ENCODE data around the gene FAM184B.
A peak's percentile ranks its signal among the peaks of the same experiment; 100 is the strongest.
"Not testable (repeated sequence)": the region's sequence is repeated elsewhere in the genome, so short reads cannot be mapped to it uniquely, and the experiment has no call there.

The FAM184B gene

GRCh38 chr4:17699380-17699779, 82.0 kb downstream of the FAM184B start:
- Mint-ChIP-seq H3K36me3 (peaks cover 3% of the 10 kb centered on the region), H3K27ac (no peak overlapping the region), H3K9me3 (peaks cover 9% of the 10 kb centered on the region), H3K27me3 (peaks cover 9% of the 10 kb centered on the region), H3K4me1 (no peaks in the 10 kb centered on the region), H3K4me3 (no peak overlapping the region)
- DNase-seq (ENCODE audit: low spot score in 2 of 2) (no peak), ATAC-seq (ENCODE audit: low read depth) (no peak)

- no peak overlapping the region for H3K27ac Mint-ChIP-seq
- peaks cover 3% of the 10 kb centered on the region for H3K36me3 Mint-ChIP-seq
- H3K4me3 Mint-ChIP-seq, result no peak overlapping the region
- no peak for ATAC-seq (ENCODE audit: low read depth)
- peaks cover 12% of the 10 kb centered on the region for H3K27me3 Mint-ChIP-seq
- H3K4me1 Mint-ChIP-seq, result no peaks in the 10 kb centered on the region
- peaks cover 9% of the 10 kb centered on the region for H3K9me3 Mint-ChIP-seq
- DNase-seq (ENCODE audit: low spot score in 2 of 2), result no peak
These were observed 83.3 kb downstream of the FAM184B start for GRCh38 chr4:17698116-17698515.

- peaks cover 9% of the 10 kb centered on the region for H3K9me3 Mint-ChIP-seq
- peaks cover 3% of the 10 kb centered on the region for H3K36me3 Mint-ChIP-seq
- H3K4me1 Mint-ChIP-seq, result no peaks in the 10 kb centered on the region
- peaks cover 14% of the 10 kb centered on the region for H3K27me3 Mint-ChIP-seq
- no peak overlapping the region for H3K27ac Mint-ChIP-seq
- no peak overlapping the region for H3K4me3 Mint-ChIP-seq
- ATAC-seq (ENCODE audit: low read depth), result no peak
- no peak for DNase-seq (ENCODE audit: low spot score in 2 of 2)
These were observed 86.1 kb downstream of the FAM184B start for GRCh38 chr4:17695341-17695740.

GRCh38 chr4:17694552-17694951, 86.9 kb downstream of the FAM184B start:
- DNase-seq (ENCODE audit: low spot score in 2 of 2), result no peak
- no peak for ATAC-seq (ENCODE audit: low read depth)
- Mint-ChIP-seq H3K36me3 (peaks cover 3% of the 10 kb centered on the region), H3K4me3 (no peak overlapping the region), H3K27ac (no peak overlapping the region), H3K9me3 (peaks cover 8% of the 10 kb centered on the region), H3K4me1 (no peaks in the 10 kb centered on the region), H3K27me3 (peaks cover 16% of the 10 kb centered on the region)

GRCh38 chr4:17690898-17691297, 90.5 kb downstream of the FAM184B start:
- no peak for DNase-seq (ENCODE audit: low spot score in 2 of 2)
- H3K27ac Mint-ChIP-seq, result no peak overlapping the region
- no peaks in the 10 kb centered on the region for H3K4me1 Mint-ChIP-seq
- ATAC-seq (ENCODE audit: low read depth), result no peak
- H3K36me3 Mint-ChIP-seq, result no peaks in the 10 kb centered on the region
- H3K9me3 Mint-ChIP-seq, result no peaks in the 10 kb centered on the region
- no peak overlapping the region for H3K4me3 Mint-ChIP-seq
- H3K27me3 Mint-ChIP-seq, result peaks cover 17% of the 10 kb centered on the region

DNA sequence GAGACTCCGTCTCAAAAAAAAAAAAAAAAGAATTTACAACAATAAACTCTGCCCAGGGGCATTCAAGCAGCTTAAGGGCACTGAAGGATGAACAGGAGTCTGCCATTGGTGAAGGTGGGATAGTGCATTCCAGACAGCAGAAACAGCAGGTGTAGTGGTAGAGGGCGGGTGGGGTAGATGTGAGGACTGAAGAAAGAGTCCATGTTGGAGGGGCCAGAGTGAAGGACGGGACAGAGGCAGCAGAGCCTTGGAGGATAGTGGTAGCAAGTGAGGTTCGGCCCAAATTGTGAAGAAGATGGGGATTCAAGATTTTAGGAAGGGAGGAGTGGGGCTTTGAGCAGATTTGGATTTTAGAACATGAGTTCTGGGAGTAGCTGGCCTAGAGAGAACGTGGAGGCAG, 91.3 kb downstream of the FAM184B start:
- H3K9me3 Mint-ChIP-seq, result no peaks in the 10 kb centered on the region
- no peak for ATAC-seq (ENCODE audit: low read depth)
- H3K27me3 Mint-ChIP-seq, result peaks cover 13% of the 10 kb centered on the region
- no peak overlapping the region for H3K4me3 Mint-ChIP-seq
- DNase-seq (ENCODE audit: low spot score in 2 of 2), result no peak
- H3K27ac Mint-ChIP-seq, result no peak overlapping the region
- H3K36me3 Mint-ChIP-seq, result no peaks in the 10 kb centered on the region
- H3K4me1 Mint-ChIP-seq, result no peaks in the 10 kb centered on the region

GRCh38 chr4:17688011-17688441, 93.4 kb downstream of the FAM184B start:
- Mint-ChIP-seq H3K4me3 (no peak overlapping the region), H3K9me3 (no peaks in the 10 kb centered on the region), H3K27ac (no peak overlapping the region), H3K27me3 (peaks cover 11% of the 10 kb centered on the region), H3K4me1 (no peaks in the 10 kb centered on the region), H3K36me3 (no peaks in the 10 kb centered on the region)
- ATAC-seq (ENCODE audit: low read depth) (no peak), DNase-seq (ENCODE audit: low spot score in 2 of 2) (no peak)

GRCh38 chr4:17687237-17687857, 94.1 kb downstream of the FAM184B start:
- DNase-seq (ENCODE audit: low spot score in 2 of 2) (no peak), ATAC-seq (ENCODE audit: low read depth) (no peak)
- no peak overlapping the region for H3K4me3 Mint-ChIP-seq
- H3K36me3 Mint-ChIP-seq, result no peaks in the 10 kb centered on the region
- no peaks in the 10 kb centered on the region for H3K9me3 Mint-ChIP-seq
- H3K4me1 Mint-ChIP-seq, result no peaks in the 10 kb centered on the region
- H3K27ac Mint-ChIP-seq, result no peak overlapping the region
- H3K27me3 Mint-ChIP-seq, result peaks cover 11% of the 10 kb centered on the region

DNA sequence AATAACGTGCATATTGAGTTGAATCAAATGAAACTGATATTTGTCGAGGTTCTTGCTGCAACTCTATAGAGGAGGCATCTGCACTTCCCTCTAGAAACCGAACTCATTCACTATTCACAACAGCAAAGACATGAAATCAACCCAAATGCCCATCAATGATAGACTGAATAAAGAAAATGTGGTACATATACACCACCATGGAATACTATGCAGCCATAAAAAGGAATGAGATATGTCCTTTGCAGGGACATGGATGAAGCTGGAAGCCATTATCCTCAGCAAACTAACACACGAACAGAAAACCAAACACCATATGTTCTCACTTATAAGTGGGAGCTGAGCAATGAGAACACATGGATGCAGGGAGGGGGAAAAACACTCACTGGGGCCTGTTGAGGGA, 96.8 kb downstream of the FAM184B start:
- not testable (repeated sequence) for H3K27me3 Mint-ChIP-seq; ATAC-seq (ENCODE audit: low read depth); H3K36me3 Mint-ChIP-seq; DNase-seq (ENCODE audit: low spot score in 2 of 2); H3K27ac Mint-ChIP-seq; H3K4me3 Mint-ChIP-seq; H3K4me1 Mint-ChIP-seq; H3K9me3 Mint-ChIP-seq

GRCh38 chr4:17682222-17682566, 99.2 kb downstream of the FAM184B start:
- Mint-ChIP-seq H3K27me3 (peaks cover 4% of the 10 kb centered on the region), H3K9me3 (no peaks in the 10 kb centered on the region), H3K27ac (no peak overlapping the region), H3K4me3 (no peak overlapping the region), H3K36me3 (no peaks in the 10 kb centered on the region), H3K4me1 (no peaks in the 10 kb centered on the region)
- ATAC-seq (ENCODE audit: low read depth) (no peak), DNase-seq (ENCODE audit: low spot score in 2 of 2) (no peak)

DNA sequence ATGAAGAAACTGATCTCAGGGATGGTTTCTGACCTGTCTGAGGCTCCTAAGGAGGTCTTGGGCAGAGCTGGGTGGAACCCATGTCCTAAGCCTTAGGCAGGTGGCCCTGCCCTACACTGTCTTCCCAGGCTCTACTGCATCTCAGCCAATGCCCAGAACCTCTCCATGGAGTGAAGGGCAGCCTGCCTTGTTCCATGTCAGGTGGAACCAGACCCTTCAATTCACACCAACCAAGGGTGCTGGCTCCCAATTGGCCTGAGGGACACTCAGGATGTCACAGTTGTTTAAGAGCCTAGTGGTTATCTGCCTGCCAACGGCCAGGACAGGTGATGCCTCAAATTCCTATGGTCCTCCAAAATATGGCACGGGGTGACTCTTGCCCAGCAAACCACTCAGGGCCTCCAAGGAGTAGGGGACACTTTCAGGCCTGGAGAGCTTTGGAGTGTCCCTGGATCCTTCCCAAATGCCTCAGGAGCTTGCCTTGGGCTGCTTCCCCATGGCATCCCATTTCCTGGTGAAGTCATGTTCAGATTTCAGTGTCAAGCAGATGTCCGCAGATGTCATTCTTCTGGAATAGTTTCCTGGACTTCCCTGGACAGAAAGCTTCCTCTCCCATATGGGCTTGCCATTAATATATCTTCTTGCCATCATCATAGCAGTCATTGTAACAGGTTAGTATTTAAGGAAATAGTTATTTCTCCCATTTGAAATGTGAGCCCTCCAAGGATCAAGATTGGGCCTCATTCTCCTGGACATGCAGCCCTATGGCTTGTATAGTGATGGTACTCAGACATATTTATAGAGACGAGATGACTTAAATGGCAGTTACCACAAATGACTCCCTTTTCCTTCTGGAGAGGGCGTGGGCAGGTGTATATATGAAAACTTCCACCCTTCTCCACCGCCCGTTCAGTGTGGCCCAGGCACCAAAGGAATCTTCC, 99.9 kb downstream of the FAM184B start:
- no peaks in the 10 kb centered on the region for H3K9me3 Mint-ChIP-seq
- no peak overlapping the region for H3K4me3 Mint-ChIP-seq
- no peak overlapping the region for H3K27ac Mint-ChIP-seq
- ATAC-seq (ENCODE audit: low read depth) (no peak), DNase-seq (ENCODE audit: low spot score in 2 of 2) (no peak)
- H3K4me1 Mint-ChIP-seq, result no peaks in the 10 kb centered on the region
- peaks cover 4% of the 10 kb centered on the region for H3K27me3 Mint-ChIP-seq
- H3K36me3 Mint-ChIP-seq, result no peaks in the 10 kb centered on the region

- Mint-ChIP-seq H3K4me1 (no peaks in the 10 kb centered on the region), H3K36me3 (no peaks in the 10 kb centered on the region), H3K27me3 (peaks cover 4% of the 10 kb centered on the region), H3K27ac (no peak overlapping the region), H3K4me3 (no peak overlapping the region), H3K9me3 (no peaks in the 10 kb centered on the region)
- no peak for DNase-seq (ENCODE audit: low spot score in 2 of 2)
- no peak for ATAC-seq (ENCODE audit: low read depth)
These were observed 100.7 kb downstream of the FAM184B start for GRCh38 chr4:17680559-17681280.

DNA sequence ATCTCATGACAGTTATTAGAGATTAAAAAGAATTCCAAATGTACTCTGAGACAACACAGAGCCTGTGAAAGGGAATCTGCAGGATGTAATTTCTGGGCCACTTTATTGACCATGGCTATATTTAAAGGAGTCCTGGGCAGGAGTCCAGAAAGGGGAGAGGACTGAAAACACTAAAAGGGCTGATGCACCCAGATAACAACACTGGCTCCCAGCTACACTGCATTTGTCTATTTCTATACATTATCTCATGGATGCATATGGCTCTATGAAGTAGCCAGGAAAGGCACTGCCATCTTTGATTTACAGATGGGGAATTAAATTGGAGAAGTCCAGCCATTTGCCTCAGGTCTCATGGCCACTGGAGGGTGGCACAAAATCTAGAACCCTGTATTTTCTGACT, 111.0 kb downstream of the FAM184B start:
- peaks cover 5% of the 10 kb centered on the region for H3K9me3 Mint-ChIP-seq
- H3K4me3 Mint-ChIP-seq, result no peak overlapping the region
- H3K27ac Mint-ChIP-seq, result no peak overlapping the region
- peaks cover 9% of the 10 kb centered on the region for H3K27me3 Mint-ChIP-seq
- DNase-seq (ENCODE audit: low spot score in 2 of 2) (no peak), ATAC-seq (ENCODE audit: low read depth) (no peak)
- H3K36me3 Mint-ChIP-seq, result no peaks in the 10 kb centered on the region
- peaks cover 17% of the 10 kb centered on the region for H3K4me1 Mint-ChIP-seq

DNA sequence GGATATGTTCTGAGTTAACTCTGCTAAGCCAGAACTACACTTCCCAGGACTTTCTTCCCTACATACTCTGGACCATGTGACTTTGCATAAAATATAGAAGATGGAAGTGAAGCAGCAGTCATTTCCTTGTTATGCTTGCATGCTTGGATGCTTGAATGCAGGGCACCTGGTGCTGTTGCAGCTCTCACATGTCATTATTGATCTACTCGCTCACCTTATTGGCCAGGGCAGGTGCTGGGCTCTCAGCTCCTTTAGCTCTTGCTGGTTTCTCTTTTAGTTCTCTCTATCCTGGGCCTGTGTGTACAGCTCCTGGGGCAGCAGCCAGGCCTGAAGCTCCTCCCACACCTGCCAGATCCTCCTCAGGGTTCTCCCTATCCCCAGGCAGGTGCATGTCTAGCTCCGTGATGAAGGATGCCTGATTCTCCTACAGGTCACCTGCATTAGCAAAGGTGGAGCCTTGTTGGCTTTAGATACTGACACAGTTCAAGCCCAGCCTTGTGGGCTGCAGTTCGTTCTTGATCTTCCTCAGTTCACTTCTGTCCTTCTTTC, 113.7 kb downstream of the FAM184B start:
- H3K27me3 Mint-ChIP-seq, result peaks cover 7% of the 10 kb centered on the region
- peak; percentile 57 for ATAC-seq (ENCODE audit: low read depth)
- peaks cover 5% of the 10 kb centered on the region for H3K9me3 Mint-ChIP-seq

More for the DNA sequence above, 113.7 kb downstream of the FAM184B start:
- Mint-ChIP-seq H3K36me3 (no peaks in the 10 kb centered on the region), H3K27ac (peak overlapping the region; percentile 51), H3K4me1 (peaks cover 28% of the 10 kb centered on the region), H3K4me3 (no peak overlapping the region)
- no peak for DNase-seq (ENCODE audit: low spot score in 2 of 2)
